Right lobe of liver (tissue), 4 donors: ENCODE results near the gene ZBTB39.

Experiments
- POLR2A ChIP-seq: fragments of 450-650 bp; IDR thresholded peaks from one replicate; pipeline ENCODE4 v1.6.1; 2017; ENCODE audit warnings: antibody characterized with exemption, mild to moderate bottlenecking
- TF ChIP-seq, protein P1 (sequence below), 4 donors: fragments of 200-600 bp in 3 of 4; fragments of 450-650 bp in 1 of 4; IDR thresholded peaks; one replicate each; pipeline versions ENCODE4 v1.5.1 to v1.8.0; 2016 to 2022; ENCODE audit warnings: antibody characterized with exemption in 4 of 4, mild to moderate bottlenecking in 2 of 4
- donor health status: DM: no; HTN: no; CAD: no.
- donor health status: DM: no; HTN: no; CAD: no.
- donor health status: DM: no; HTN: yes; CAD: no.

DNA sequence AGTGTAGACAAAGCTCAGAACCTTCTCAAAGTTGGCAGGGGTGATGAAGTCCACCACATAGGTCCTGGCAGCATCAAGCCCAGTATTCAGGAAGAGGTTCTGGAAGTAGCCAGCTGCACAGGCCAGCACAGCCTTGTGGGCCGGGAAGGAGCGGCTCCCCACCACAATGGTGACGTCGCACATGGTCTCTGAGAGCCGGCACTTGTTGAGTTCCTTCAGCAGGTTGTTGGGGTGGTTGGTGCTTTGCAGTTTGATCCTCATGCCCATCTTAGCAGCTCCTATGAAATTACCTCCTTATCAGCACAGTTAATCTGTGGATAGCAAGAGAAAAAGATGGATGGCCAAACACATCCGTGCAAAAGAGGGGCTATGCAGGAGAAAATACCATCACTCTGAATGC is 1.7 kb downstream of the ZBTB39 start:
- TF ChIP-seq POLR2A, result no peak
- TF ChIP-seq, protein P1, sequence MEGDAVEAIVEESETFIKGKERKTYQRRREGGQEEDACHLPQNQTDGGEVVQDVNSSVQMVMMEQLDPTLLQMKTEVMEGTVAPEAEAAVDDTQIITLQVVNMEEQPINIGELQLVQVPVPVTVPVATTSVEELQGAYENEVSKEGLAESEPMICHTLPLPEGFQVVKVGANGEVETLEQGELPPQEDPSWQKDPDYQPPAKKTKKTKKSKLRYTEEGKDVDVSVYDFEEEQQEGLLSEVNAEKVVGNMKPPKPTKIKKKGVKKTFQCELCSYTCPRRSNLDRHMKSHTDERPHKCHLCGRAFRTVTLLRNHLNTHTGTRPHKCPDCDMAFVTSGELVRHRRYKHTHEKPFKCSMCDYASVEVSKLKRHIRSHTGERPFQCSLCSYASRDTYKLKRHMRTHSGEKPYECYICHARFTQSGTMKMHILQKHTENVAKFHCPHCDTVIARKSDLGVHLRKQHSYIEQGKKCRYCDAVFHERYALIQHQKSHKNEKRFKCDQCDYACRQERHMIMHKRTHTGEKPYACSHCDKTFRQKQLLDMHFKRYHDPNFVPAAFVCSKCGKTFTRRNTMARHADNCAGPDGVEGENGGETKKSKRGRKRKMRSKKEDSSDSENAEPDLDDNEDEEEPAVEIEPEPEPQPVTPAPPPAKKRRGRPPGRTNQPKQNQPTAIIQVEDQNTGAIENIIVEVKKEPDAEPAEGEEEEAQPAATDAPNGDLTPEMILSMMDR (IDR thresholded peaks at IDR 0.05), result no peak
